ENCODE data around the gene CNOT10. TPM values are rescaled to one million over a fixed set of nuclear protein-coding genes. Genes with fewer than 3 reads are reported as not detected.
"Not testable (repeated sequence)": the region's sequence is repeated elsewhere in the genome, so short reads cannot be mapped to it uniquely, and the experiment has no call there.

CNOT10 gene
- total RNA-seq, 1 donor = 31.1 TPM

DNA sequence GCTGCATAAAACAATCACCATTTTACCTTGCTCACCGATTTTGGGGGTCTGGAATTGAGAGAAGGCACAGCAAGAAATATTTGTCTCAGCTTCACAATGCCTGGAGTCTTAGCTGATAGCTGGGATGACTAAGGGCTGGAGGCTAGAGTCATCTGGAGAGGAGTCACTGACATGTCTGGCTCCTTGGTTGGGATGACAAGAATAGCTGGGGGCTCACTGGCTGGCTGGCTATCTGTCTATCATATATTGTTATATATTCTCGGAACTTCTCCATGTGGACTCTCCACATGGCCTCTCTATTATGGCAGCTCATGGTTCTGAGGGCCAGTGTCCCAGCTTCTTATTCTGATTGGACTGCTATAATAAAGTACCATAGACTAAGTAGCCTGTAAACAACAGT is 112.8 kb downstream of the CNOT10 start:
- TF ChIP-seq, protein P1, sequence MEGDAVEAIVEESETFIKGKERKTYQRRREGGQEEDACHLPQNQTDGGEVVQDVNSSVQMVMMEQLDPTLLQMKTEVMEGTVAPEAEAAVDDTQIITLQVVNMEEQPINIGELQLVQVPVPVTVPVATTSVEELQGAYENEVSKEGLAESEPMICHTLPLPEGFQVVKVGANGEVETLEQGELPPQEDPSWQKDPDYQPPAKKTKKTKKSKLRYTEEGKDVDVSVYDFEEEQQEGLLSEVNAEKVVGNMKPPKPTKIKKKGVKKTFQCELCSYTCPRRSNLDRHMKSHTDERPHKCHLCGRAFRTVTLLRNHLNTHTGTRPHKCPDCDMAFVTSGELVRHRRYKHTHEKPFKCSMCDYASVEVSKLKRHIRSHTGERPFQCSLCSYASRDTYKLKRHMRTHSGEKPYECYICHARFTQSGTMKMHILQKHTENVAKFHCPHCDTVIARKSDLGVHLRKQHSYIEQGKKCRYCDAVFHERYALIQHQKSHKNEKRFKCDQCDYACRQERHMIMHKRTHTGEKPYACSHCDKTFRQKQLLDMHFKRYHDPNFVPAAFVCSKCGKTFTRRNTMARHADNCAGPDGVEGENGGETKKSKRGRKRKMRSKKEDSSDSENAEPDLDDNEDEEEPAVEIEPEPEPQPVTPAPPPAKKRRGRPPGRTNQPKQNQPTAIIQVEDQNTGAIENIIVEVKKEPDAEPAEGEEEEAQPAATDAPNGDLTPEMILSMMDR (IDR thresholded peaks at IDR 0.05; ENCODE audit: insufficient read depth, low read depth, low read length) = no peak
- no peak for DNase-seq (ENCODE audit: low read depth)
- no peak overlapping the region for H3K4me3 ChIP-seq (ENCODE audit: low read depth, low read length)

DNA sequence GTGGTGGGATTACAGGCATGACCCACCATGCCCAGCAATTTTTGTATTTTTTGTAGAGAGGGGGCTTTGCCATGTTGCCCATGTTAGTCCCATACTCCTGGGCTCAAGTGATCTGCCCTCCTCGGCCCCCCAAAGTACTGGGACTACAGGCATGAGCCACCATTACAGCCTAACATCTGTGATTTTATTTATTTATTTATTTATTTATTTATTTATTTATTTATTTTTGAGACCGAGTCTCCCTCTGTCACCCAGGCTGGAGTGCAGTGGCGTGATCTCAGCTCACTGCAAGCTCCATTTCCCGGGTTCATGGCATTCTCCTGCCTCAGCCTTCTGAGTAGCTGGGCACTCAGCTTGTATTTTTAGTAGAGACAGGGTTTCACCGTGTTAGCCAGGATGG is 116.5 kb downstream of the CNOT10 start:
- H3K4me3 ChIP-seq (ENCODE audit: low read depth, low read length); DNase-seq (ENCODE audit: low read depth): not testable (repeated sequence)

DNA sequence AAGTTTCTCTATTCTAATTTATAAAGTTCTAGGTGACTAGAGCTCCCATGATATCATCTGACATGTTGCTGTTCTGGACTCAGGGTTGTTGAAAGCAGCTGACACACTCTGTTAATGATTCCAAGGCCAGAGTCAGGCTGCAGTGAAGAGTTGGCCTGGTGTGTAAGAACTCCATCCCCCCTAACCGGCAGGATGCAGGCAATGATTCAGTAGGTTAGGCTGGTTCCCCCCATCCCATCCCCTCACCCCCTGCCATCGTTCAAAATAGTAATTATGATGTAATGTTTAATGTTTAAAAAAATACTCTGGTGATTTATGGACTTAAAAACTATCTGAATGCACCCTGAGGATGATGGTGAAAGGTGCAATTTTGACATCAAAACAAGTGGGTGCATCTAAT is 128.2 kb downstream of the CNOT10 start:
- TF ChIP-seq, protein P1 (IDR thresholded peaks at IDR 0.05; ENCODE audit: insufficient read depth, low read depth, low read length) = no peak
- DNase-seq (ENCODE audit: low read depth) = no peak
- no peak overlapping the region for H3K4me3 ChIP-seq (ENCODE audit: low read depth, low read length)

DNA sequence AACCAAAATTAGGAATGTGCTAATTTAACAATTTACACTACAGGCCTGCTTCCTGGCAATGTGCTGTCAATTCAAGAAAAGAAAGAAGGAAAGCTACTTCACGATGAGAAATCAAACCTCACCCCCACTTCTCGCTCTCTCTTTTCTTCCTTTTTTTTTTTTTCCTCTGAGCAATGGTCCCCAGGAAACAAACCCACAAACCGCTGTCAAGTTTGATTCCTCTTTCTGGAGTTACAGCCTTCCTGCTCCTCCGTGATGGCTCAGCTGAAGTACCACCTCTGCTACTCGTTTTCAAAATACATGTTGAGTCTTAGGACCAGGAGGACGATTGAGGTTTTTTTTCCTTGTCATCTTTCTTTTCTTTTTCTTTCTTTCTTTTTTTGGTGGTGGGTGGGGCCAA is 129.4 kb downstream of the CNOT10 start:
- DNase-seq (ENCODE audit: low read depth) = no peak
- no peak overlapping the region for H3K4me3 ChIP-seq (ENCODE audit: low read depth, low read length)
- TF ChIP-seq, protein P1 (IDR thresholded peaks at IDR 0.05; ENCODE audit: insufficient read depth, low read depth, low read length) = no peak

DNA sequence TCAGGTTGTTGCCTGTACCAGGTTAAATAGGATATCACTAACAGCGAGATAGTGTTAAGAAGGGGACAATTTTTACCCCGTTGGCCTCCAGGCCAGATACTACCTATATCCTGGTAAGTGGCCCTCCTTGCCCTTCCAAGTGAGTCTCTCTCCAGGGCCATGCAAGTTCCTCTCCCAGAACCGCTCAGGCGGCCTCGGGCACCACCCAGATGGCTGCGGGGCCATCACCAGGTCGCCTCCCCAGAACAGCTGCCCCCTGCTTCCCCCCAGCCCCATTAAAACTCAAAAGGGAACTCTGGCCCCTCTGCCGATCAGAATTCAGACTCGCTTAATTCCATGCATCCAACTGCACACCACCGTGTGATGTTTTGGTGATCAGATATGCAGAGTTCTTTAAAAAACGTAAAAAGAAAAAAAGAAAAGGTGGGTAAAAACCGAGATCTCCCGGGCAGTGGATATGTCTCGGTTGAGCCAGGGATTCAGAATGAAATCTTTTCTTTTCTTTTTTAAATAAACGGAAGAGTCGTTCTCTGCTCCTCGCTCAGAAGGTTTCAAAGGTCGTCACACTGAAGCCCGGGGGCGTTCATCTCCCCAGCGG is 131.0 kb downstream of the CNOT10 start:
- H3K4me3 ChIP-seq (ENCODE audit: low read depth, low read length) = no peak overlapping the region
- no peak for DNase-seq (ENCODE audit: low read depth)
- TF ChIP-seq, protein P1 (IDR thresholded peaks at IDR 0.05; ENCODE audit: insufficient read depth, low read depth, low read length) = no peak

DNA sequence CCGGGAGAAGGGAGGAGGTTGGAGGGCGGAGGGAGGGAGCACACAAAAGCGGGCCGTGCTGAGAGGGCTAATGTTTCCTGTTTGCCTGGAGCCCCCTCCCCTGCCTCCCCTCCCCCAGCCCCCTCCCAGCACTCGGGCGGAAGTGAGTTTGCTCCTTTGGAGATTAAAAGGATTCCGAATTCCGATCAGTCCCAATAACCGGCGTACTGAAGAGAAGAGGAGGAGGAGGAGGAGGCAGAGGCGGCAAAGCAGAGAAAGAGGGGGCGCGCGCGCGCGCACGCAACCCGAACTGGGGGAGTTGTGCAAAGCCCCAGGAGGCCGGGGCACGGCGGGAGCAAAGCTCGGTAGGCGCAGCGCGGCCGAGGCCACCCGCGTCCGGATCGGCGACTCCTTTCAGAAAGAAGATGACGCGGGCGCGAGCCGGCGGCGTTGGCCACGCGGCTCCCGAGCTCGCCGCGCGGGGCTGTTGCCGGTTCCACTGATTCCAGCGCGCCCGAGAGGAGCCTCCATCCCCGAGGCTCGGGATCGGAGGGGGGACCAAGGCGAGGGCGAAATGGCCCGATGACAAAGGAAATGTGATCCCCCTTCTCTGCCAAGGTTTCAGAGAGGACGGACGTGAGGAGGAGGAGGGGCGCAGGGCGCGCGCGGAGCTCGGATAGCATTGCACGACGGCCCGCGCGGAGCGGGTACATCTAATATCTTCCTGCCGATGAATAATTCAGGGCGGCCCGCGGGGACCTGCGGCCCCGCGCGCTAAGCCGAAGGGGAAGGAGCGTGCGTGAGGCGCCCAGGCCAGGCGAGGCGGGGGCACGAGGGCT is 131.7 kb downstream of the CNOT10 start:
- peak; percentile 10 for DNase-seq (ENCODE audit: low read depth)
- TF ChIP-seq, protein P1 (IDR thresholded peaks at IDR 0.05; ENCODE audit: insufficient read depth, low read depth, low read length) = no peak
- peak overlapping the region; percentile 23 for H3K4me3 ChIP-seq (ENCODE audit: low read depth, low read length)

DNA sequence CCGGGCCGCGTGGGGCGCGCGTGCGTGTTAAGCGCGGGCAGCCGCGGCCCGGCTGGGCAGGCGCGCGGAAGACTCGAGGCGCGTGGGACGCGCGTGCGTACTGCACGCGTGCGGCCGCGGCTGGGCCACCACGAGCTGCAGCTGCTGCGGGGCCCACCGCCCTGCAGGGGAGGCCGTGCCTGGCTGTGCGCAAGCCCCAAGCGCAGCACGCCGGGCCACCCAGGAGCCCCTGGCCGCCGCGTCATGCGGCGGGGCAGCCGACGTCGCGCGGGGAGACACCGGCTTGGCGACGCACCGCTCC is 132.2 kb downstream of the CNOT10 start:
- TF ChIP-seq, protein P1 (IDR thresholded peaks at IDR 0.05; ENCODE audit: insufficient read depth, low read depth, low read length) = no peak
- H3K4me3 ChIP-seq (ENCODE audit: low read depth, low read length) = no peak overlapping the region
- no peak for DNase-seq (ENCODE audit: low read depth)
